ENCODE data around the gene NOS2.
"Not testable (repeated sequence)": the region's sequence is repeated elsewhere in the genome, so short reads cannot be mapped to it uniquely, and the experiment has no call there.

Gene NOS2

DNA sequence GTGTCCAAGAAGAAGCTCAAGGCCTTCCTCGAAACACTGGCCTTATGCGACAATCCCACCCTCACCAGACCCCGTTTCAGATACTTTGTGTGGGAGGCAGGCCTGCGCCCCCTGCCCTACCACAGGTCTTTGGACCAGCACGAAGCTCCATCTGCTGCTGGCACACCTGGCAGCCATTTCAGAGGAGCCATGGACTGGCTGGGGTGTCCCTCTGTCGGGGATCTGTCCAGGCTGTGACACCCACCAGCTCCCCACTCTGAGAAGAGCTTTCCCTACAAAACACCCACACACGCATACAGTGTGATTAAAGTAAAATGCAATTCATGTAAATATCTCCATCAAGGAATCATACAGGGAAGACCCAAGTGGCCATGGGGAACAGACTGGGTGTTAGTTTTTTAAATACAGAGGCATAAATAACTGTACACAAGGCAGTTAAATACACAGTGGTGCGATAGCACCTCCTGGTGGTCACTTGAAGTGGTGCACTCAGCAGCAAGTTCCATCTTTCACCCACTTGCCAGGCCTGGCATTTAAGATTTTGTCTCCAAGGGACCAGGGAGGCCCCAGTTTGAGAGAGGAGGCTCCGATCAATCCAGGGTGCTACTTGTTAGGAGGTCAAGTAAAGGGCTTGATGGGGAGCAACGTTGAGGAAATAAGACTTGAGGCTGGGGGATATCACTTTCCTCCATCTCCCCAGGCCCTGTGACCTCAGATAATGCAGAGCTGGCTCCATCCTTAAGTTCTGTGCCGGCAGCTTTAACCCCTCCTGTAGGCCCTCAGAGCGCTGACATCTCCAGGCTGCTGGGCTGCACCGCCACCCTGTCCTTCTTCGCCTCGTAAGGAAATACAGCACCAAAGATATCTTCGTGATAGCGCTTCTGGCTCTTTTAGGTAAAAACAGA lies 43.6 kb downstream of the NOS2 start:
- DNase-seq (ENCODE audit: low read depth in 2 of 2, low spot score in 1 of 2), result no peak

DNA sequence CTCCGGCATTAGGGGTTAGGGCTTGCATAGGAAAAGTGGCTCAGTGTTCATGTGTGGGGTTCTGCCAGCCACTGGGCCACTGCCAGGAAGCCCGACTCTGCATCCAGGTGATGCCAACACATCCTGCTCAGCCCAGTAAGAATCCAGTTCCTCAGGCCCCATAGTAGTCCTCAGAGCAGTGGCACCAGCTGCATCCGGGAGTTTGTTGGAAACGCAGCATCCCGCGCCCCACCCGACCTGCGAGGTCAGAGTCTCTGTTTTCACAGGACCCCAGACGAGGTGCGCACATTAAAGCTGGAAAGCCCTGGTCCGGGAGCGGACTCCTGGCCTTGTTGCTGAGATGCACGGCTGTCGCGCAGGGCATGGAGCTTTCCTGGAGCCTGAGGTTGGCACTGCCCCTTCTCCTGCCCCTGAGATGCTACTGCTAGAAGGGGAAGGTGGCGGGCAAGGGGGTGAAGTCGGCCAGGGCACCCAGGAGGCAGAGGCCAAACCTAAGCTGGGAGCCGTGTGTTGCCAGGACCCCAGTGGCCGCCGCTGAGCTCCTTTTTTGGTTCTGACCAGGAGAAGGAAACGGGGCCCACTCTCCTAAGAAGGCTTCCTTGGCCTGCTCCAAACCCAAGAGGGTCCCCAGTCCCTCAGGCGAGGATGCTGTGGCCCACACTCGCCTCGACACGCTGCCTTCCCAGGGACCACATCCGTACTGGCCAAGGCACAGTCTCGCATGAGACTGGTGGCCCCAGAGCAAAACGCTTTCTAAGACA lies 44.4 kb downstream of the NOS2 start:
- no peak for DNase-seq (ENCODE audit: low read depth in 2 of 2, low spot score in 1 of 2)

DNA sequence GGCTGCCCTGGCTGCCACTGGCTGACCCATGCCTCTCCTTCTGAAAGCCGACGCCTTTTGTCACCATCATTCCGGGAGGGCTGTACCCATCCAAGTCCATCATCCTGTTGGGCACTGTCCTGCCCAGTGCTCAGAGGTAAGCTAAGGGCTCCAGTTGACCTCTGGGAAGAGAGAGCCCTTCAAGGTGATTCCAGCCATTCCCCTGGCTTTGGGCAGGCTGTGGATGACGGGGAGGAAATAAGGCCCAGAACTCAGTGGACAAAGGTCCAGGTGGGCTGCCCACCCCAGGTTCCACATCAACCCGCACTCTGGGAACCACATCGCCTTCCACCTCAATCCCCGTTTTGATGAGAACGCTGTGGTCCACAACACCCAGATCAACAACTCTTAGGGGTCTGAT lies 45.8 kb downstream of the NOS2 start:
- no peak for DNase-seq (ENCODE audit: low read depth in 2 of 2, low spot score in 1 of 2)

DNA sequence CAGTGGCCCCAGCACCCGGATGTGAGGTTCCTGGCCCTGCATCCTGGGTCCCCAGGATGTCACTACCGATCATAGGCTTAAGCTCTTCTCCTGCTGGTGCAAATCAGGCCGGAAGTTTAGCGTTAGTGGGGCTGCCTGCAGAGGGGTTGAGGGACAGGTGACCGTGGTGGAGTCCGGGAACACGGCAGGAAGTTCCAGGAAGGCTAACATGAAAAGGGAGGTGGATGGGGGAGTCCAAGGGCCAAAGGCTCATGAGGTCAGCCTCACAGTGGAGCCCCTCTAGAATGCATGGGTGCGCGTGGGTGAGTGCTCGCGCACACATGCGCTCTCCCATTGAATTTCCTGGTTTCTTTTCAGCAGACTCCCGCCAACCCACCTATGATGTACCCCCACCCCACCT lies 46.6 kb downstream of the NOS2 start:
- not testable (repeated sequence) for DNase-seq (ENCODE audit: low read depth in 2 of 2, low spot score in 1 of 2)

DNA sequence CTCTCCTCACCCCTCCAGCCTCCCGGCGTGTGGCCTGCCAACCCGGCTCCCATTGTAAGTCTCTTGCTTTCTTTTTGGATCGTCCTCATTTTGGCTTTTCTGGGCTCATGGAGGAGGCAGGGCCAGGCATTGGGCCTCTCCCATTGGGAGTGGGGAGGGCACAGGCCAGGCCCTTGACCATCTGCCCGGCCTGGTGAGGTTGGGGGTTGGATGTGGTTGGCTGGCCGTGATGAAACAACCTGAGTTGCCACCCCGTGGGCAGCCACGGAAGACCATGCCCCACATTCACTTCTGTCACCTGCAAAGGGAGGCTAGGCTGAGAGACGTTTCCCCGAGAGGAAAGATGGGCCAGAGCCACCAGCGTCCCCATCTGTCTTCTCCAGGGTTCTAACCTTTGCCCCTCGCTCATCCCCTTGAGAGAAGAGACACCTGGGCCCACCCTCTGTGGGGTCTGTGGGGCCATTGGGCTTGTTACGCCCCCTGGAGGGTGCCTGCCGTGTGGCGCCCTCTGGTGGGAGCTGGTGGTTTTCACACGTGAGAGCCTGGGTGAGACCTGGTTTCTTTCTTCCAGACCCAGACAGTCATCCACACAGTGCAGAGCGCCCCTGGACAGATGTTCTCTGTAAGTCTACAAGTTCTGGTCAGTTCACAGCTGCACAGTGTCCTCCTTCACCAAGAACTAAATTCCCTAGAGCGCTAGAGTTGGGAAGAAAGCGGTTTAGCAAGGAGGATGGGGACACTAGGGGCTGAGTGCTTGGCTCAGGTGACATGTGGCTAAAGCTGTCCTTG lies 47.3 kb downstream of the NOS2 start:
- not testable (repeated sequence) for DNase-seq (ENCODE audit: low read depth in 2 of 2, low spot score in 1 of 2)

DNA sequence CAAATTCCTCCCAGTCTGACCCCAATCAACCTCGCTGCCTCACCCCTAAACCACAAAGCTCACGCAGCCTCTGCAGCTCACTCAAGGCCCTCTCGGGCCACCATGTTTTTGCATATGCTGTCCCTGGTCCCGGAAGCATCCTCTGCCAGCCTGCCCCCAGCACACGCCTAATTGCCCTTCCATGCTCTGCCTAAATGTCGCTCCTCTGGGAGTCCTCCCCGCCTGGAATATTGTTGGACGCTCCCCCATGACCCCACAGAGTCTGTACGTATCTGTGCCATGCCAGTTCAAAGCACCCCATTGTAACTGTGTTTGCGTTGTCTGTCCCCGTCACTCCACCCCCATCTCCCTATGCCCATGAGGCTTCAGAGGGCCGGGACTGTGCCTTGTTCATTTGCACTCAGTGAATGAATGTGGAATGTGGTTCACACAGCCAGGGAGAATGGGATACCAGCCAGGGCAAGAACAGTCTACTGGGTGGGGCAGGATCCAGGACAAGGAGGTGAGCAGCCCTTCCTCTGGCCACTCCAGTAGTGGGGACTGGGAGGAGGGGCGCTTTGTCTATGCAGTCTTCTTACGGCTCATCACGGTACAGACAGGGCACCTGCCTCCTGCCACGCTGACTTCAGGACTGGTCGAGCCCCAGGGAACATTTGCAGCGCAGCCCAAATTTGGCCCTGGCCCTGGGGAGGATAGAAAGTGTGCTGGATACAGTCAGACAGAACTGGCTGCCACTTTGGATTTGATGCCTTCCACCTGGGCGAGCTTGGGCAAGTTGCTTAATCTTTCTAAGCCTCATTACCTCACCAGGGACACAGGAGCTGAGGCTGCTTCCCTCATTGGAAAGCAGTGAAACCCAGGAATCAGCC lies 48.5 kb downstream of the NOS2 start:
- DNase-seq (ENCODE audit: low read depth in 2 of 2, low spot score in 1 of 2), result no peak

DNA sequence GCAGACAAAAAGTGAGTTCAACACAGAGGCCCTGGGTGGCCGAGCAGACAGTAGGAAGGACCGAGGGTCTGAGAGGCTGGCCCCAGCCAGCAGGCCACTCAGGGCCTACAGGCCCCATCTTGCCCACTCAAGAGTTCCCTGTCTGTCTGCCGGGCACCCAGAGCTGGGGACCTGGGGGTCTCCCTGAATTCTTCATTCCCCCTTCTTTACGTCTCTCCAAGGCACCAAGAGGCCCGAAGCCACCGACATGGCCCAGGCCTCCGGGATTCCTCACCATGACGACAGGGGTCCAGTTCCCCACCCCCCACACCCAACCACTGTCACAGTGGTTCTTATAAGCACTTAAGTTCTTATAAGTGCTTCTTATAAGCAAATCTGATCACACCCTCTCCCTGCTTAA lies 49.2 kb downstream of the NOS2 start:
- no peak for DNase-seq (ENCODE audit: low read depth in 2 of 2, low spot score in 1 of 2)

DNA sequence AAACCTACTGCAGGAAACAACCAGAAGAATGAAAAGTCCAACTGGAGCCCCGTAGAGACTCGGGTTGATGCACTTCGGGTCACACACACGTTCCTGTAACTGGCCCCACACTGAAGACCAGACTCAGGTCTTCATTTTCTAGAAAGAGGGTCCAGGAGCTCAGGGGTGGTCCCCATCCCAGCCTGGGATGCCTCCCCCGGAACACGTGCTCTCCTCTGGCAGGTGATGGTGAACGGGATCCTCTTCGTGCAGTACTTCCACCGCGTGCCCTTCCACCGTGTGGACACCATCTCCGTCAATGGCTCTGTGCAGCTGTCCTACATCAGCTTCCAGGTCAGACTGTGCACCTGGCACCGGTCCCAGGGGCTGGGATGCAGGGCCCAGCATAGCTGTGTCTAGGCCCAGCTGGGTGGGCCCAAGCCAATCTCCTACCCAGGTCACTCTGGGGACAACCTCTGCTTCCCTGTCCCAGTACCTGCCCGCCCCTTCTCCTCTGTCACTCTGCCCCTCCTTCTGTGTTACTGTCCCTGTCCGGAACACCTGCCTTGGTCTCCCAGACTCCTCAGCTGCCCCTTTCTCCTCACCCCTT lies 50.7 kb downstream of the NOS2 start:
- DNase-seq (ENCODE audit: low read depth in 2 of 2, low spot score in 1 of 2), result not testable (repeated sequence)

DNA sequence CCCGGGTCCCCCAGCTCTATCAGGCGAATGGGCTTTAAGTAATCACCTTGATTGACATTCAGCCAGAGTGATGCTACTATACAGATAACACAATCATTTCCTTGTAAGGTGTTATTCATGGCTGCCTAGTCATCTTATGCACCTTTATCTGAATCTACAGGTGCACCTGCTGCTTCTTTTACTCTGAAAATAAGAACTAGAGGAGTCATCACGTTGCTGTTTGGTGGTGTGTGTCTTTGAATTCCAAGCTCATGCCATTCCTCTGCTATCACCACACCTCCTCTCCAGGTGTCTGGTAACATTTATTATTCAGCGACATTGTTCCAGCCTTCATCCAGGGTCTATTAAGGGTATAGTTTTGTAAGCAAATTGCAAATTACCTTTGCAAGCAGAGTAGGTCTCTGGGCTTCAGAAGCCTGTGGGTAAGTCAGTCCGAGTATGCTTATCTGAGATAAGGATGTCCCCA lies 51.9 kb downstream of the NOS2 start:
- no peak for DNase-seq (ENCODE audit: low read depth in 2 of 2, low spot score in 1 of 2)

DNA sequence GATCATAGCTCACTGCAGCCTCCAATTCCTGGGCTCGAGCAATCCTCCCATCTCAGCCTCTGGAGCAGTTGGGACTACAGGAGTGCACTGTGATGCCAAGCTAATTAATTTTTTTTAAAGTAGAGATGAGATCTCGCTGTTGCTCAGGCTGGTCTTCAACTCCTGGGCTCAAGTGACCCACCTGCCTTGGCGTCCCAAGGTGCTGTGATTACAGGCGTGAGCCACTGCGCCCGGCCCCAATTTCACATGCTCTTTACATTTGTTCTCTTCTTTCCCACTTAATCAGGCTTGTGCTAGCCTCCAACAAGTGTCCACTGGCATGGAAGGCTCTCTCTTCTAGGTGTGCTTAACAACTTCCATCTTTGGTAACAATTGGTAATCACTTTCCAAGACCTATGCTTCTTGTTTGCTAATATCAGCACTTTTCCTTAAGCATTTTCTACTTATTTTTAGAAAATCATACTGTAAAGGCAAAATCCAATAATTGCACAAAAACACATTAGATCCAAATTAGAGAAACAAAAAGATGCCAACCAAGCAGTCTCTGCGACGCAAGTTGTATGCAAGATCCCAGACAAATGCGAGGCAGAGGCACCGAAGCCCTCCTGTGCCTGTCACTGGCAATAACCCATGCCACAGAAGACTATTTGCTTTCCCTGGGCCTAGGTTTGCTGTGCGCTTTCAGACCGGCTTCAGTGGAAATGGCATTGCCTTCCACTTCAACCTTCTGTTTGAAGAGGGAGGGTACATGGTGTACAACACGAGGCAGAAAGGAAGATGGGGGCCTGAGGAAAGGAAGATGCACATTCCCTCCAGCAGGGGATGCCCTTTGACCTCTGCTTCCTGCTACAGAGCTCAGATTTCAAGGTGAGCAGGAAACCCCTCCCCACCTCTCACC lies 52.6 kb downstream of the NOS2 start:
- DNase-seq (ENCODE audit: low read depth in 2 of 2, low spot score in 1 of 2), result no peak

DNA sequence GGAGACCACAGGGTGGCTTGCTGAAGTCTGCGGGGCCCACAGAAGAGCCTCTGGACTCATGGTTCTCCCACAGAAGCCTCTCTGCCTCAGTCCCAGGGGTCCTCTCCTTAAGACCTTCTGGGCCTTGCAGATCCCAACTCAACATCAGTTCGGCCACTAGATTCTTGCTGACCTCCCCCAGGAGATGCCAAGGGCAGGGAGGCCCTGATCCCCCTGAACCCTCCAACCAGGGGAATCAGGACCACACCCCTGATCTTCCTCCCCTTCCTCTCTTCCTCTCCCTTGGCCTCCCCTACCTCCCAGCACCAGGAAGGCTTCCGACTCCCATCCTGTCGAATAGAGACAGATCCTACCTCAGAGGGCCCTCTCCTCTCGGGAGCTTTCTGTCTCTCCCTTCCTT lies 53.4 kb downstream of the NOS2 start:
- no peak for DNase-seq (ENCODE audit: low read depth in 2 of 2, low spot score in 1 of 2)

DNA sequence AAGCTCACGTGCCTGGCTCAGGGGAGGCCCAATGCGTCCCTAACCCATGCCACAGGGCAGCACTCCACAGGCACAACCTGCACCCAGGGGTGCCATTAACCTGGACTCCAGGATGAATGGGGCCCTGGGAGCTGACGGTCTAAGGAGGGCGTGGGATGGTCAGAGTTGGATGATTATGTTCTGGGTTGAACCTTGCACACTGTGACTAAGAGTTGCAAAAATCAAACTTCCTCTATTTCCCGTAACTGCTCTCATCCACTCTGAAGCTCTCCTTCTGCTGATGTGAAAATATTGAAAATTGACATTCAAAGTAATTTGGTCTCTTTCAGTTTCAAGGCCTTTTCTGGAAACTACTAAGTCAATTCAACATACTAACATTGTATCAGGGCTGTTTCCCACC lies 54.0 kb downstream of the NOS2 start:
- DNase-seq (ENCODE audit: low read depth in 2 of 2, low spot score in 1 of 2), result not testable (repeated sequence)

DNA sequence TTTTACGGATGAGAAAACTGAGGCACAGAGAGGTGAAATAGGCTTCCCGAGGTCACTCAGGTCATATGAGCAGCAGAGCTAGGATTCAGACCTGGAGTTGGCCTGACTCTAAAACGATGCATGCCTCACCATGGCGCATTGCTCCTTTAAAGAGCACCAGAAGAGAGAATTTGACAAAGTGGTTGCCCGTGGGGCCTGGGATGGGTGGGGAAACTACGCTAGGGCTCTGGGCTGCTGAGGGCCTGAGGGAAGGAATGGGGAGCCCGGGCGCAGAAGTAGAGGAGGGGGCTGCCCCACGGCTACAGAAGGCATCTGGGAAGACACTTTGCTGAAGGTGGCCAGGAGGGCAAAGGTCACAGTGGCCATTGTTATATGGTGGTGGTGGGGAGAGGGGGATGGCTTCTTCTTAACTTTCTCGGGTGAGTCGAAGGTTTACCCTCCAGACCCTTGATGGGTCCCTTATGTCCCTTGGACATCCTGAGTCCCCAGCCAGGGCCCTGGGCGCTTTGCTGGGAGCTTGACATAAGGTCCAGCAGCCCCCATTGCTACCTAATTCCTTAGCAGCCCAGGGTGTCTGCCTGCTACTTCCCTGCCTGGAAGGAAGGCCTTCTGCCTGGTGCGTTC lies 55.0 kb downstream of the NOS2 start:
- not testable (repeated sequence) for DNase-seq (ENCODE audit: low read depth in 2 of 2, low spot score in 1 of 2)

DNA sequence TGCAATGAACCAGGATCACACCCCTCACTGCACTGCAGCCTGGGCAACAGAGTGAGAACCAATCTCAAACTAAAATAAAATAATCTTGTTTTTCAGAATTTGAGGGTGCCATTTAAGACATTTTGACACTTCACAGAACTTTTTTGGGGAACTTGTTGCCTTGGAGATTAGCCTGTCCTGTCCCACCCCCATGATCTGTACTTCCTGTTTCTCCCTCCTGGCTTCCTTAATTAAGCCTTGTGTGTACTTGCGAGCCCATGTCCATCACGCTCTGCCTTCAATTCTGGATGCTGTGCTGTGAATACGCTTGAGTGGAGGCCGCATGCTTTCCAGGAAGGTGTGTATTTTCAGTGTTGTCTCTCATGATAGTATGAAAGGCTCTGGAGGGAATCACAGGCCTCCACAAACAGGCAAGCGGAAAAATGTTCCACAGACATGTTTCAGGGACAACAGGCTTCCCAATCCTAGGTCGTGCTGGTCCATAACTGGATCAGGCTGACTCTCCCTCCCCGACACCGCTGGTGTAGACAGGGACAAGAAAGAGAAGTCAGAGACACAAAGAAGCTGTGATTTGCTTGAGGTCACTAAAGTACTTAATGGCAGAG lies 56.9 kb downstream of the NOS2 start:
- no peak for DNase-seq (ENCODE audit: low read depth in 2 of 2, low spot score in 1 of 2)

DNA sequence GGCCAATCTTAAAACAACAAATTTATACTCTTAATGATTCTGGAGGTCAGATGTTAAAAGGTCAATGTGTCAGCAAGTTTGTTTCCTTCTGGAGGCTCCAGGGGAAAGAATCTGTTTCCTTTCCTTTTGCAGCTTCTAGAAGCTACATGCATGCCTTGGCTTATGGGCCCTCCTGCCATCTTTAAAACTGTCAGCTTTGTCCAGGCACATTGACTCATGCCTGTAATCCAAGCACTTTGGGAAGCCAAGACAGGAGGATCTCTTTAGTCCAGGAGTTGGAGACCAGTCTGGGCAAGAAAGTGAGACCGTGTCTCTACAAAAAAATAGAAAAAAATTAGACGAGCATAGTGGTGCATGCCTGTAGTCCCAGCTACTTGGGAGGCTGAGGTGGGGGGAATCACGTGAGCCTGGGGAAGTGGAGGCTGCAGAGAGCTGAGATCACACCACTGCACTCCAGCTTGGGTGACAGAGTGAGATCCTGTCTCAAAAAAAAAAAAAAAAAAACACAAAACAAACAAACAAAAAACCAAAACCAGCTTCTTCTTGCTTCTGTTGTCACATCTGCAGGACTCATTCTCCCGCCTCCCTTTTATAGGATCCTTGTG lies 58.3 kb downstream of the NOS2 start:
- DNase-seq (ENCODE audit: low read depth in 2 of 2, low spot score in 1 of 2), result no peak

DNA sequence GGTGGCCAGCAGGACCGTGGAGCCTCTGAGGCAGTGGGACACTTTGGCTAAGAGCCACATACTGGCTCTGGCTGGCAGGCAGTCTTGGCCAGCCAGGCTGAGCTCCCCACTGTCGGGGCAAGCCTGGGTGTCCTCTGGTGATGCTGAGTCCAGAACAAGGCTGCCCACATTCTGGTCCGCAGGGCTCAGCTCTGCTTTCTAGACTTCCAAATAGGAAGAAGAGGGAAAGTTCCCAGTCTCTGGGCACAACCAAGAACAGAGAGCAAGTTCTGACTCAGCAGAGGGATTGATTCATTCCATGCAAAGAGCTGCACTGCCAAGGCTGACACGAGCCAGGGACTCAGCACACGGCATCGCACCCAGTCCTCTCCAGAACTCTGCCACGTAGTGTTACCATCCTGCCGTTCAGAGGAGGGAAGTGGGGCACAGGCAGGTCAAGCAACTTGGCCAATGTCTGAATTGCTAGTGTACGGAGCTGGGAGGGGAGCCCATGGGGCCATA lies 58.9 kb downstream of the NOS2 start:
- no peak for DNase-seq (ENCODE audit: low read depth in 2 of 2, low spot score in 1 of 2)

DNA sequence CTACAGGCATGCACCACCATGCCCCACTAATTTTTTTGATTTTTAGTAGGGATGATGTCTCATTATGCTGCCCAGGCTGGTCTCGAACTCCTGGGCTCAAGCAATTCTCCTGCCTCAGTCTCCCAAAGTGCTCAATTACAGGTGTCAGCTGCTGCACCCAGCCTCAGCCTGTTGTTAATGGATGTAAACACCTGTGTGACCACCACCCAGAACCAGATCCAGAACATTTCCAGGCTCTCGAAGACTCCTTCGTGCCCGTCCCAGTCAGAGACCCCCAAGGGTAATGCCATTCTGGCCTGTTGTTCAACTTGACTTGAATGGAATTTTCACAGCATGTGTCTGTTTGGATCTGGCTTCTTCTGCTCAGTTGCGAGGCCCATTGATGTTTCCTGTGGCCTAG lies 59.8 kb downstream of the NOS2 start:
- not testable (repeated sequence) for DNase-seq (ENCODE audit: low read depth in 2 of 2, low spot score in 1 of 2)

DNA sequence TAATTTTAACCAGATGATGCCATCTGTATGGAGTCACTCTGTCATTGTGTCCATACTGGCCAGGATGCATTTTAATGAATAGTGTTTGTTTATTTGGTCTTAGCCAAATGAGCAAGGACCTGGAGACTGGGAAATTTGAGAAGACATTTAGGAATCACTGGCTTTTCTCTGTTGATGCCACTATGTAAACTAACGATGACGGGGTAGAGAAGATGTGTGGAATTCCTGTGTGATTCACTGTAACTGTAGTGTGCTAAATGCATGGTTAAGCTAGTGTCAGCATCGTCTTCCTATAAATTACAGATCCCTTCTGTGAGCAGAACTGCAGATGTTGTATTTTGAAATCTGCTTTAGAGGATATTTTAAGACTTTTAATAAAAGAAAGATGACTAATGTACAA lies 66.6 kb downstream of the NOS2 start:
- DNase-seq (ENCODE audit: low read depth in 2 of 2, low spot score in 1 of 2), result no peak

Data from stimulated activated CD8-positive, alpha-beta memory T cell treated with anti-CD3 and anti-CD28 coated beads, Interleukin-4, amount 100 ng/mL, for 1 hour (primary cell).